RWPE2 (cell line): ENCODE results near the gene CHST13.

Experiments used
- ATAC-seq: fragments of 200-7000 bp; cut with Tn5 transposase; 3 replicates; pipeline ENCODE4 v1.9.1; 2021; ENCODE audit warnings: low read depth
- DNase-seq: peaks from one replicate; pipeline ENCODE4 v3.0.0-alpha.2; 2020; ENCODE audit warnings: low spot score
- H3K27ac ChIP-seq: fragments of 450-650 bp; 2 replicates; pipeline ENCODE4 v1.5.1; 2017; ENCODE audit warnings: mild to moderate bottlenecking; ENCODE audit not compliant: poor library complexity, severe bottlenecking
- H3K27me3 ChIP-seq: fragments of 250-450 bp; sonication (Bioruptor Pico); 2 replicates; pipeline ENCODE4 v1.5.1; 2021; ENCODE audit warnings: mild to moderate bottlenecking, moderate library complexity; ENCODE audit not compliant: insufficient read depth, poor library complexity, severe bottlenecking
- H3K36me3 ChIP-seq: fragments of 250-450 bp; sonication (Bioruptor Pico); 2 replicates; pipeline ENCODE4 v1.5.1; 2020; ENCODE audit warnings: low read depth, mild to moderate bottlenecking, moderate library complexity
- H3K4me1 ChIP-seq: fragments of 250-450 bp; sonication (Bioruptor Pico); 2 replicates; pipeline ENCODE4 v1.5.1; 2021; ENCODE audit warnings: mild to moderate bottlenecking, moderate library complexity; ENCODE audit not compliant: insufficient read depth, poor library complexity, severe bottlenecking
- H3K4me3 ChIP-seq: fragments of 250-450 bp; sonication (Bioruptor Pico); 2 replicates; pipeline ENCODE4 v1.5.1; 2021; ENCODE audit warnings: mild to moderate bottlenecking, moderate library complexity; ENCODE audit not compliant: severe bottlenecking
- H3K9me3 ChIP-seq: fragments of 250-450 bp; sonication (Bioruptor Pico); 2 replicates; pipeline ENCODE4 v1.5.1; 2021; ENCODE audit warnings: mild to moderate bottlenecking, moderate library complexity; ENCODE audit not compliant: severe bottlenecking
- TF ChIP-seq, protein P1 (sequence below): fragments of 450-650 bp; IDR thresholded peaks from one replicate; pipeline ENCODE4 v1.5.1; 2017; ENCODE audit warnings: mild to moderate bottlenecking, moderate library complexity; ENCODE audit not compliant: poor library complexity, severe bottlenecking

The CHST13 gene

DNA sequence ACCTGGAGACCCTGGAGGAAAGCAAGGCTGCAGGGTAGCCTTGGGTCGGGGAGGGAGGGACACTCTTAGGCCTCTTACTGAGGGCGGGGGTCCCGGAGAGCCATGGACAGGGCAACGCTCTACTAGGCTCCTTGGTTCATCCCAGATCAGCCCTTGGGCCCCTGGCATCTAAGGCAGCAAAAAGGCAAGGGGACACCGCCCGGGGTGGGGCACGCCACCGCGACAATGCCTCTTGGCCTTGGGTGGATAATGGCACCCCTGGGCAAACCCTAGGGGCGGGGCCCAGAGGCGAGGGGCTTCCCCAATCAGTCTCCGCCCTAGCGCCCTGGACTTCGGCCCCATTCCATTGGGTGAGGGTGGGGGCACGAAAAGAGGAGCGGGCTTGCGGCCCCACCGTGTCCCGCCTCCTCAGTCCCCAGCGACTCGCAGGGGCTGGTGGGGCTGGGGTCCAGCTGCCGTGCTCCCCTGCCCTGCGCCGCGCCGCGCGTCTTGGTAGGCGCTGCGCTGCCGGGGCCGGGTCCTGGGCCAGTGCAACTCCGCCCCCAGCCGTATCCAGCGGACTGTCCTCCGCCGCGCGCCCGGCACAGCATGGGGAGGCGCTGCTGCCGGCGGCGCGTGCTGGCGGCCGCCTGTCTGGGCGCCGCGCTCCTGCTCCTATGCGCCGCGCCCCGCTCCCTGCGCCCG, at the start of gene CHST13:
CHST13 (plus strand) TSS at position 411 of the 684 bp plus-strand sequence; CDS start at position 589, 178 bp downstream.
- no peak for DNase-seq
- Histone ChIP-seq H3K9me3 (no peaks in the 10 kb centered on the region), H3K4me1 (no peaks in the 10 kb centered on the region), H3K27ac (no peak within 1 kb of the TSS), H3K27me3 (peaks cover 17% of the 10 kb centered on the region), H3K4me3 (peak within 1 kb of the TSS; percentile 32), H3K36me3 (no peaks in the 10 kb centered on the region)
- TF ChIP-seq, protein P1, sequence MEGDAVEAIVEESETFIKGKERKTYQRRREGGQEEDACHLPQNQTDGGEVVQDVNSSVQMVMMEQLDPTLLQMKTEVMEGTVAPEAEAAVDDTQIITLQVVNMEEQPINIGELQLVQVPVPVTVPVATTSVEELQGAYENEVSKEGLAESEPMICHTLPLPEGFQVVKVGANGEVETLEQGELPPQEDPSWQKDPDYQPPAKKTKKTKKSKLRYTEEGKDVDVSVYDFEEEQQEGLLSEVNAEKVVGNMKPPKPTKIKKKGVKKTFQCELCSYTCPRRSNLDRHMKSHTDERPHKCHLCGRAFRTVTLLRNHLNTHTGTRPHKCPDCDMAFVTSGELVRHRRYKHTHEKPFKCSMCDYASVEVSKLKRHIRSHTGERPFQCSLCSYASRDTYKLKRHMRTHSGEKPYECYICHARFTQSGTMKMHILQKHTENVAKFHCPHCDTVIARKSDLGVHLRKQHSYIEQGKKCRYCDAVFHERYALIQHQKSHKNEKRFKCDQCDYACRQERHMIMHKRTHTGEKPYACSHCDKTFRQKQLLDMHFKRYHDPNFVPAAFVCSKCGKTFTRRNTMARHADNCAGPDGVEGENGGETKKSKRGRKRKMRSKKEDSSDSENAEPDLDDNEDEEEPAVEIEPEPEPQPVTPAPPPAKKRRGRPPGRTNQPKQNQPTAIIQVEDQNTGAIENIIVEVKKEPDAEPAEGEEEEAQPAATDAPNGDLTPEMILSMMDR, result peak; percentile 18
- peak; percentile 77 for ATAC-seq

DNA sequence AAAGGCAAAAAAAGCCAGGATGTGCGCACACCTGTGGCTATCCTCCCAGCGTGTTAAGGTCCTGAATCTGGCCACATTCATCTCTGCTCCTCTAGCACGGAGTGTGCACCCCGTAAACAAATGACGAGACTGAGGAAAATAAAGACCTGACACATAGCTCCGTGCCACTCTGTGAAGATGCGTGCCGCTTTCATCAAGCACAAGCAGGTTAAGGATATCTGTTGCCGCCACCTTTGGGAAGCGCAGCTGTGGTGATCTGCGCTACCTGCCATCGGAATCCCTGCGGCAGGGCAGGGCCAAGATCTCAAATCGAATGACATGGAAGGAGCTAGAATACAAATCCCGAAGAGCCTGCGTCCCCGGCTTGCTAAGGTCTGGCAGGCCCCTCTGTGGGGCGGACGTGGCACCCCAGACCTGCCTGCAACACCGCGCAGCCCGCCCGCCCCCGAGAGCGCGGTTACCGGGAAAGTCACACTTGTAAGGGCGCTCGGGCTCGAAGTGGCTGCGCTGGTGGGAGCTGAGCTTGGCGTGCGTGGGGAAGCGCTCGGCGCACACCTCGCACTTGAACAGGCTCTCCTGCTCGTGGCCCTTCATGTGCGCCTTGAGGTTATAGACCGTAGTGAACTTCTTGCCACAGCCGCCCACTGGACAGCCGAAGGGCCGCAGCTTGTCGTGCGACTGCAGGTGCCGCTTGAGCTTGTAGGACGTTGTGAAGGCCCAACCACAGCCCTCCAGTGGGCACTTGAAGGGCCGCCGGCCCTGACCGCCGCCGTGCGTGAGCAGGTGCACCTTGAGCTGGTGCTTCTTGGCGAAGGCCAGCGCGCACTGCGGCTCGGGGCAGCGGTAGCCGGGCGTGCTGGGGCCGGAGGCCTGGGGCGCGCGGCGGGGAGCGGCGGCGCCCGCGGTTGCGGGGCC, 49.2 kb upstream of the CHST13 start:
- peaks cover 32% of the 10 kb centered on the region for H3K36me3 ChIP-seq
- no peaks in the 10 kb centered on the region for H3K9me3 ChIP-seq
- peak; percentile 3; the same call in 1 of the 3 replicates for ATAC-seq
- H3K4me1 ChIP-seq, result peaks cover 17% of the 10 kb centered on the region
- DNase-seq, result peak; percentile 55
- no peaks in the 10 kb centered on the region for H3K27me3 ChIP-seq
- H3K27ac ChIP-seq, result peak overlapping the region; percentile 64
- peak overlapping the region; percentile 99 for H3K4me3 ChIP-seq
- TF ChIP-seq, protein P1, result no peak

GRCh38 chr3:126475413-126476114, 48.4 kb upstream of the CHST13 start, which contains the start of gene ZXDC:
TSS of gene ZXDC (minus strand) at chr3:126475891. CDS start at chr3:126475865, 26 bp downstream.
- Histone ChIP-seq H3K4me1 (peaks cover 17% of the 10 kb centered on the region), H3K27me3 (no peaks in the 10 kb centered on the region), H3K27ac (peak within 1 kb of the TSS; percentile 64), H3K9me3 (no peaks in the 10 kb centered on the region), H3K36me3 (peaks cover 24% of the 10 kb centered on the region), H3K4me3 (peak within 1 kb of the TSS; percentile 99)
- peak; percentile 76 for ATAC-seq
- peak; percentile 87 for DNase-seq
- TF ChIP-seq, protein P1, result peak; percentile 52

DNA sequence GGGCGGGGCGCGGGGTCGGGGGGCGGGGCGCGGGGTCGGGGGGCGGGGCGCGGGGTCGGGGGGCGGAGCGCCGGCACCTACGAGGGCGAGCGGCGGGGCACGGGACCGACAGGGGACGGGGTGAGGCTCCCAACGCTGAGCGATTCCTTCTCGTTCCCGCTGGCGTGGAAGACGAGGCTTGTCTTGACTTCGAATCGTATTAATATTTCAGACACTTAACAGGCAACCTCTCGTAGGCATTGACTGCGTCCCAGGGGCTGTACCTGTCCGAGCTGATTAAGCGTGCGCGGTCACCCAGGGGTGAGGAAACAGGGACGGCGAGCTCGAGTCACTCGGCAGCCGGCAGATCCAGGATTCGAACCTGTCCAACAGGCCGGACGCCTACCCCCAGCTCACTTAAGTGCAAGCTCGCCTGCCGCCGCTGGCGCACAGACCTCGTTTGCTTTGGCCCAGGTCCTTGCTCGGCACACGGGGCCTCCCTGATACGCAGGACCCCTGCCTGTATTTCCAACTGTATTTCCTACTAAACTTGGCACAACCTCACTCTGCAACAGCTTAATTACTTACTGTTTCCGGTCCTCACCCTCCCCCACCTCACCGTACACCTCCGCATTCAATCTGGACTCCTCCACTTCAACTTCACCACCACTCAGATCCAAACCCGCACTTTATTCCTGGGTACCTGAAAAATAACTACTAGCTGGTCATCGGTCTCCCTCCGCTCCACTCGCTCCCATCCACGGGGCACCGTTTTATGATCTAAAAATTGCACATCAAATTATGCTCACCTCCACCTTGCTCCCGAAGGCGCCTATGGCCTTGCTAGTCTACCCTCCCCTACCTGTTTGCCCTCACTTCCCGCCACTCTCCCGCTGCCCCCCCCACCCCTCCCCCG, 47.5 kb upstream of the CHST13 start:
- Histone ChIP-seq H3K4me1 (peaks cover 17% of the 10 kb centered on the region), H3K36me3 (peaks cover 16% of the 10 kb centered on the region), H3K9me3 (no peaks in the 10 kb centered on the region), H3K4me3 (peak overlapping the region; percentile 43), H3K27ac (peak overlapping the region; percentile 64), H3K27me3 (no peaks in the 10 kb centered on the region)
- DNase-seq (peak; percentile 74), ATAC-seq (peak; percentile 9)
- TF ChIP-seq, protein P1, result no peak
